ENCODE measurements around the gene TIGIT.

GRCh38 chr3:114356066-114356465 is 62.2 kb downstream of the TIGIT start:
- TF ChIP-seq CTCF (IDR thresholded peaks at IDR 0.05) (no peak), EP300 (IDR thresholded peaks at IDR 0.05) (no peak), POLR2A (IDR thresholded peaks at IDR 0.05) (no peak), POLR2AphosphoS5 (IDR thresholded peaks at IDR 0.05) (no peak)
